MM.1S (cell line): ENCODE data around the gene NCAM2.

Experiments used
- CTCF ChIP-seq: fragments of 300-600 bp; sonication (generic); IDR thresholded peaks from 2 replicates; pipeline ENCODE4 v1.5.1; 2016; ENCODE audit warnings: antibody characterized with exemption, low read length, mixed read lengths
- EZH2 ChIP-seq: fragments of 300-600 bp; sonication (generic); optimal IDR thresholded peaks from 2 replicates; pipeline ENCODE3; 2017; ENCODE audit warnings: low read depth, mild to moderate bottlenecking, antibody characterized with exemption, low read length, mixed read lengths

- TF ChIP-seq CTCF (no peak), EZH2 (no peak)
Observed at GRCh38 chr21:21188513-21189195, 190.4 kb downstream of the NCAM2 start.
